Measurements from ENCODE around the gene PROSER2.

GRCh38 chr10:11856678-11857077, 33.5 kb downstream of the PROSER2 start:
- no peak for TF ChIP-seq CTCF (IDR thresholded peaks at IDR 0.05)
- no peak for TF ChIP-seq POLR2A (IDR thresholded peaks at IDR 0.05)
- no peak for TF ChIP-seq POLR2AphosphoS5 (IDR thresholded peaks at IDR 0.05)
- no peak for TF ChIP-seq EP300 (IDR thresholded peaks at IDR 0.05)
